K562 (cell line): Measurements from ENCODE around the gene RXRA. TPM values are rescaled to one million over a fixed set of nuclear protein-coding genes. Genes with fewer than 3 reads are reported as not detected.

ENCODE experiments used
- ATAC-seq: fragments of 200-7000 bp; cut with Tn5 transposase; 3 replicates; pipeline ENCODE4 v1.9.1; 2020; ENCODE audit warnings: moderate library complexity
- BruUV-seq: library from RNA; stranded (reverse); fragments of 400-500 nt; replicated peaks from 2 replicates; lab custom pipeline; 2021; lab: Mats Ljungman, UMichigan
- CTCF ChIA-PET: fragments of 300-600 bp; formaldehyde crosslinking; extraction: SDS; loops from one replicate; lab custom pipeline; 2021; ENCODE audit warnings: low intra/inter-chr PET ratio; lab: Yijun Ruan, JAX
- POLR2A ChIA-PET: fragments of 300-600, 350-650 bp; sonication (Branson Sonifier 250); formaldehyde crosslinking; extraction: SDS; loops from one replicate; lab custom pipeline; 2021; ENCODE audit warnings: antibody characterized with exemption, inconsistent platforms; lab: Yijun Ruan, JAX
- DNase-seq, 4 experiments: peaks; one replicate each; pipeline versions ENCODE4 v3.0.0 to v3.0.0-alpha.2; 2011 to 2018; ENCODE audit warnings: low spot score in 3 of 4, mixed read lengths in 3 of 4; ENCODE audit errors: extremely low read depth in 1 of 4
- FAIRE-seq: peaks from 2 replicates; lab custom pipeline; 2011; peaks lifted over from hg19 to GRCh38; lab: Jason Lieb, UNC
- H2AFZ ChIP-seq: 2 replicates; pipeline ENCODE4 v1.6.0; 2011; ENCODE audit warnings: low read depth, low read length, control low read depth, inconsistent platforms
- H3K27ac ChIP-seq: fragments of 200-600 bp; 3 replicates; pipeline ENCODE4 v1.8.0; 2011; ENCODE audit warnings: low read depth, mild to moderate bottlenecking, control low read depth, inconsistent platforms, low read length, moderate library complexity, mixed read lengths; ENCODE audit errors: extremely low read depth
- H3K27me3 ChIP-seq, 2 experiments: fragments of 300-600 bp in 1 of 2; 2 replicates in 1 of 2; 3 replicates in 1 of 2; pipeline versions ENCODE4 v1.6.0 to v1.8.0; 2011; ENCODE audit warnings: inconsistent platforms in 2 of 2, low read length in 2 of 2, mild to moderate bottlenecking in 1 of 2, mixed read lengths in 1 of 2, moderate library complexity in 1 of 2; ENCODE audit not compliant: control insufficient read depth in 2 of 2, insufficient read depth in 2 of 2
- H3K36me3 ChIP-seq: fragments of 300-600 bp; 3 replicates; pipeline ENCODE4 v1.8.0; 2011; ENCODE audit warnings: mild to moderate bottlenecking, low read length, inconsistent platforms; ENCODE audit not compliant: control insufficient read depth, insufficient read depth
- H3K4me1 ChIP-seq, 2 experiments: fragments of 200-600 bp in 1 of 2; replicated peaks in 1 of 2; 2 replicates in 1 of 2; 3 replicates in 1 of 2; pipeline versions ENCODE4 v1.5.1 to v1.8.0; 2011; ENCODE audit warnings: inconsistent platforms in 2 of 2, low read length in 2 of 2, mild to moderate bottlenecking in 1 of 2, mixed read lengths in 1 of 2, moderate library complexity in 1 of 2; ENCODE audit not compliant: control insufficient read depth in 2 of 2, insufficient read depth in 2 of 2
- H3K4me2 ChIP-seq: 2 replicates; pipeline ENCODE4 v1.6.1; 2011; ENCODE audit warnings: low read length, control low read depth, inconsistent platforms, mixed read lengths; ENCODE audit not compliant: insufficient read depth
- H3K4me3 ChIP-seq: fragments of 200-600 bp; sonication (generic), shearing (Covaris generic); 2 replicates; pipeline ENCODE4 v1.5.1; 2016; ENCODE audit warnings: control low read depth, inconsistent platforms
- H3K79me2 ChIP-seq: fragments of 200-600 bp; 3 replicates; pipeline ENCODE4 v1.8.0; 2011; ENCODE audit warnings: low read length, inconsistent platforms; ENCODE audit not compliant: control insufficient read depth, insufficient read depth
- H3K9ac ChIP-seq, 2 experiments: 2 replicates each; pipeline versions ENCODE4 v1.6.0 to v1.6.1; 2011; ENCODE audit warnings: low read depth in 2 of 2, low read length in 2 of 2, control low read depth in 1 of 2, inconsistent platforms in 1 of 2, mild to moderate bottlenecking in 1 of 2, mixed read lengths in 1 of 2; ENCODE audit not compliant: insufficient read depth in 1 of 2
- H3K9me1 ChIP-seq: one replicate; pipeline ENCODE4 v1.6.0; 2011; ENCODE audit warnings: inconsistent platforms, mild to moderate bottlenecking, low read length, moderate library complexity; ENCODE audit not compliant: control insufficient read depth, insufficient read depth
- H3K9me3 ChIP-seq: replicated peaks from 2 replicates; pipeline ENCODE4 v1.5.1; 2011; ENCODE audit warnings: low read depth, low read length, inconsistent platforms; ENCODE audit not compliant: control insufficient read depth, insufficient read depth
- H4K20me1 ChIP-seq: replicated peaks from 2 replicates; pipeline ENCODE4 v1.6.1; 2011; ENCODE audit warnings: low read length, inconsistent platforms, mixed read lengths; ENCODE audit not compliant: control insufficient read depth, insufficient read depth
- POLR2G ChIP-seq: fragments of 200-400 bp; formaldehyde crosslinking; IDR thresholded peaks from 2 replicates; pipeline ENCODE4 v1.6.1; 2017; ENCODE audit warnings: low read depth, mild to moderate bottlenecking, antibody characterized with exemption, low read length, moderate library complexity
- SRSF7 ChIP-seq: fragments of 200-400 bp; formaldehyde crosslinking; optimal IDR thresholded peaks from 2 replicates; pipeline ENCODE3; 2017; ENCODE audit warnings: mild to moderate bottlenecking, low read depth, low read length
- ZNF316 ChIP-seq: fragments of 450-650 bp; IDR thresholded peaks from 2 replicates; pipeline ENCODE4 v1.6.1; 2016
- ZNF407 ChIP-seq: fragments of 450-650 bp; IDR thresholded peaks from 2 replicates; pipeline ENCODE4 v1.6.1; 2016; ENCODE audit warnings: low read depth
- WGBS: fragments of 100-300 bp; shearing (Covaris generic); methylation state at CpG from one replicate; pipeline ENCODE4 v1.1.6; 2016; ENCODE audit warnings: low coverage, mixed read lengths; ENCODE audit not compliant: insufficient coverage; ENCODE audit errors: missing lambda C conversion rate; 5-methylcytosine and 5-hydroxymethylcytosine counted together
- in situ Hi-C: fragments of 300-500 bp; cut with MboI; formaldehyde crosslinking; loops from 4 replicates; pipeline ENCODE4 v1.15.0; 2018; ENCODE audit warnings: inconsistent platforms, mixed read lengths
- intact Hi-C: fragments of 100-400 bp; cut with micrococcal nuclease; formaldehyde crosslinking; loops from 2 replicates; pipeline ENCODE4 v1.14.2; 2022
- polyA plus RNA-seq, 8 experiments: library from polyadenylated mRNA; depleted of rRNA in 4 of 8; stranded (reverse) in 5 of 8; unstranded in 3 of 8; fragments of >200 nt; fragmentation: Nextera tagmentation in 2 of 8; fragmentation: Illumina TruSeq in 1 of 8; extraction: Ambion mirVana in 2 of 8; extraction: Trizol in 1 of 8; gene quantifications; 2 replicates each; pipeline versions ENCODE4 v1.2.1 to v1.2.3, GENCODE V29; 2011 to 2014; ENCODE audit warnings: inconsistent platforms in 1 of 8, missing spikeins in 1 of 8
- total RNA-seq, 7 experiments: library from RNA; depleted of rRNA in 6 of 7; stranded (reverse); fragments of >200 nt in 6 of 7; fragmentation: Illumina TruSeq in 2 of 7; extraction: Trizol in 2 of 7; gene quantifications; 2 replicates each; pipeline versions ENCODE4 v1.2.1 to v1.2.3, GENCODE V29; 2011 to 2021; ENCODE audit warnings: low replicate concordance in 1 of 7

RXRA gene
- total and polyA plus RNA-seq, 9 of the 15 experiments (the other 6 are each of a cell fraction or from before 2014, with no cell fraction given), result 0.35 to 23.6 (median 4.6) TPM

- Histone ChIP-seq H3K9ac (0 out of 4 replicates have a peak overlapping the region, but pooled peaks of 1 of the 2 experiments have one; percentile 26), H3K79me2 (peaks cover 10% of the 10 kb centered on the region), H3K4me3 (no peak overlapping the region), H3K27ac (no peak overlapping the region), H2AFZ (no peak overlapping the region), H3K4me2 (no peak overlapping the region), H4K20me1 (peaks cover 78% of the 10 kb centered on the region), H3K9me1 (no peaks in the 10 kb centered on the region), H3K27me3 (no peaks in the 10 kb centered on the region), H3K36me3 (no peaks in the 10 kb centered on the region), H3K9me3 (no peaks in the 10 kb centered on the region), H3K4me1 (peaks cover 5 to 94% of the 10 kb centered on the region in 2 experiments; a peak in 3 of 5 replicates)
- no peak for FAIRE-seq
- WGBS, result 68% methylated on average over 16 of the region's 19 CpGs
- in situ Hi-C loops (no loop called here), intact Hi-C loops (no loop called here)
- no peak for DNase-seq
- no TSS peak for BruUV-seq
- ChIA-PET CTCF (no interaction called here), POLR2A (interaction anchor here (0.5 to 0.7 kb wide), 3 partner anchors 14 to 23 kb away, joined by 3 read pairs; no protein-coding TSS in a partner anchor)
- no peak for ATAC-seq
- TF ChIP-seq ZNF407, result no peak
- TF ChIP-seq ZNF316, result peak; percentile 46; the same call in 1 of the 2 replicates
- TF ChIP-seq POLR2G, result peak; percentile 26; the same call in 1 of the 2 replicates
- no peak for TF ChIP-seq SRSF7
- TF ChIP-seq, all 486 proteins: peak for 2
Measured at GRCh38 chr9:134367791-134368490, 41.7 kb downstream of the RXRA start.
